ENCODE data around the gene MAGEB18.

MAGEB18 gene

GRCh38 chrX:26138274-26138673 lies at the start of gene MAGEB18:
Gene MAGEB18 (plus strand): TSS chrX:26138343. CDS start chrX:26138986, 643 bp downstream.
- Histone ChIP-seq H3K9ac (no peak within 1 kb of the TSS), H3K4me1 (no peaks in the 10 kb centered on the region), H3K36me3 (no peaks in the 10 kb centered on the region), H3K27ac (no peak within 1 kb of the TSS), H3K4me2 (no peak within 1 kb of the TSS), H3K9me3 (replicated peaks in 1 of 11) (peaks cover 0 to 9% (median 0%) of the 10 kb centered on the region in 11 experiments; a peak in 2 of 22 replicates), H4K20me1 (no peaks in the 10 kb centered on the region; a peak in 2 of 22 replicates), H3K4me3 (no peak within 1 kb of the TSS), H3K27me3 (peaks cover 74 to 100% (median 96%) of the 10 kb centered on the region in 11 experiments)
- no peak for TF ChIP-seq Cebpa-rat (IDR thresholded peaks at IDR 0.05)

- Histone ChIP-seq H3K9me3 (replicated peaks in 1 of 11) (no peaks in the 10 kb centered on the region), H4K20me1 (no peaks in the 10 kb centered on the region), H3K4me3 (no peak overlapping the region), H3K36me3 (no peaks in the 10 kb centered on the region), H3K9ac (no peak overlapping the region), H3K27me3 (peaks cover 23 to 90% (median 73%) of the 10 kb centered on the region in 11 experiments), H3K4me2 (no peak overlapping the region), H3K27ac (no peak overlapping the region), H3K4me1 (no peaks in the 10 kb centered on the region)
- TF ChIP-seq Cebpa-rat (IDR thresholded peaks at IDR 0.05): no peak
These were observed 37.7 kb upstream of the MAGEB18 start for GRCh38 chrX:26100421-26100920.

DNA sequence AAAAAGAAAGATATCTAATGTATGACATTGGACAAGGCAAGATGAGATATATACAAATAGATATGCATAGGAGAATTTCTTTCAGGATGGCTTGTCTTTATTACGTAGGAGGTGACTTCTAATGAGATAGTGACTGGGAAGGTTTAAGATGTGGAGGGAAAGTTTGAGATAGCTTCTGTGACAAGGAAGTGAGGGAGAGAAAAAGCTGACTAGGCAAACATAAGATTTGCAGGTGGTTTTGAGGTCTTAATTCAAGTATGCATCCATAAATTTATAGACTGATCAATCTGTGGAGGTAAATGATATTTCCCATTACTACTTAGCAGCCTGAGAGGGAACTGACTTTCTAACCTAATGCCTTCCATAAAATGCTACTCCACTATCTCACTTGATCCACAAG lies 29.0 kb upstream of the MAGEB18 start:
- no peak overlapping the region for H3K27ac ChIP-seq
- no peaks in the 10 kb centered on the region for H3K9me3 ChIP-seq (replicated peaks in 1 of 11)
- H3K4me2 ChIP-seq: no peak overlapping the region
- H3K4me1 ChIP-seq: no peaks in the 10 kb centered on the region
- peaks cover 36 to 84% (median 73%) of the 10 kb centered on the region in 11 experiments for H3K27me3 ChIP-seq
- no peak overlapping the region for H3K9ac ChIP-seq
- TF ChIP-seq Cebpa-rat (IDR thresholded peaks at IDR 0.05): no peak
- H3K4me3 ChIP-seq: no peak overlapping the region
- H3K36me3 ChIP-seq: no peaks in the 10 kb centered on the region
- H4K20me1 ChIP-seq: no peaks in the 10 kb centered on the region; a peak in 1 of 22 replicates

GRCh38 chrX:26146024-26146423 lies 7.9 kb downstream of the MAGEB18 start:
- no peak overlapping the region for H3K9ac ChIP-seq
- H4K20me1 ChIP-seq: no peaks in the 10 kb centered on the region
- no peak overlapping the region for H3K4me2 ChIP-seq
- no peaks in the 10 kb centered on the region for H3K4me1 ChIP-seq
- no peak for TF ChIP-seq Cebpa-rat (IDR thresholded peaks at IDR 0.05)
- H3K36me3 ChIP-seq: no peaks in the 10 kb centered on the region
- peaks cover 85 to 100% (median 99%) of the 10 kb centered on the region in 11 experiments for H3K27me3 ChIP-seq
- H3K27ac ChIP-seq: no peak overlapping the region
- peaks cover 0 to 5% (median 0%) of the 10 kb centered on the region in 11 experiments; a peak in 1 of 22 replicates for H3K9me3 ChIP-seq (replicated peaks in 1 of 11)
- H3K4me3 ChIP-seq: no peak overlapping the region

- no peak within 1 kb of the TSS for H3K4me2 ChIP-seq
- no peak within 1 kb of the TSS for H3K9ac ChIP-seq
- H3K4me3 ChIP-seq: no peak within 1 kb of the TSS
- H3K27ac ChIP-seq: no peak within 1 kb of the TSS
- H3K36me3 ChIP-seq: no peaks in the 10 kb centered on the region
- H3K27me3 ChIP-seq: peaks cover 29 to 86% (median 67%) of the 10 kb centered on the region in 11 experiments; a peak in 21 of 22 replicates
- TF ChIP-seq Cebpa-rat (IDR thresholded peaks at IDR 0.05): no peak
- peaks cover 0 to 14% (median 7%) of the 10 kb centered on the region in 11 experiments; a peak in 7 of 22 replicates for H3K9me3 ChIP-seq (replicated peaks in 1 of 11)
- H4K20me1 ChIP-seq: no peaks in the 10 kb centered on the region; a peak in 1 of 22 replicates
- H3K4me1 ChIP-seq: no peaks in the 10 kb centered on the region
These were observed 22.2 kb downstream of the MAGEB18 start, which contains the start of gene MAGEB6B for GRCh38 chrX:26160301-26160700. Gene MAGEB6B (plus strand): TSS chrX:26160601. CDS start chrX:26160601, 0 bp downstream.
